AML-193 (cell line): Measurements from ENCODE around the gene LY6G5B.

Source experiments
- DNase-seq, 2 experiments: peaks; one replicate each; lab custom pipeline; 2025; lab: John Stamatoyannopoulos, UW

Gene LY6G5B, protein sequence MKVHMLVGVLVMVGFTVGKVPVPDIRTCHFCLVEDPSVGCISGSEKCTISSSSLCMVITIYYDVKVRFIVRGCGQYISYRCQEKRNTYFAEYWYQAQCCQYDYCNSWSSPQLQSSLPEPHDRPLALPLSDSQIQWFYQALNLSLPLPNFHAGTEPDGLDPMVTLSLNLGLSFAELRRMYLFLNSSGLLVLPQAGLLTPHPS

DNA sequence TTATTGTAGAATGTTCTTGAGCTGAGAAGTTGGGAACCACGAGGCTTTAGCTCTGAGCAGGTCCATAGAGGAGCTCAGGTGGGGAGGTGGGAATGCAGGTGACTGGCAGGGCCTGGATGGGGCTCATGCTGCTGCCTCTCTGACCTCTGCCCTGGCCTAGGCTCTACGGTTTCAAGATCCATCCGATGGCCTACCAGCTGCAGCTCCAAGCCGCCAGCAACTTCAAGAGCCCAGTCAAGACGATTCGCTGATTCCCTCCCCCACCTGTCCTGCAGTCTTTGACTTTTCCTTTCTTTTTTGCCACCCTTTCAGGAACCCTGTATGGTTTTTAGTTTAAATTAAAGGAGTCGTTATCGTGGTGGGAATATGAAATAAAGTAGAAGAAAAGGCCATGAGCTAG lies at the start of gene LY6G5B:
LY6G5B (plus strand) TSS at position 301 of the 400 bp plus-strand sequence. CDS start 975 bp downstream, outside the sequence.
- no peak for DNase-seq

DNA sequence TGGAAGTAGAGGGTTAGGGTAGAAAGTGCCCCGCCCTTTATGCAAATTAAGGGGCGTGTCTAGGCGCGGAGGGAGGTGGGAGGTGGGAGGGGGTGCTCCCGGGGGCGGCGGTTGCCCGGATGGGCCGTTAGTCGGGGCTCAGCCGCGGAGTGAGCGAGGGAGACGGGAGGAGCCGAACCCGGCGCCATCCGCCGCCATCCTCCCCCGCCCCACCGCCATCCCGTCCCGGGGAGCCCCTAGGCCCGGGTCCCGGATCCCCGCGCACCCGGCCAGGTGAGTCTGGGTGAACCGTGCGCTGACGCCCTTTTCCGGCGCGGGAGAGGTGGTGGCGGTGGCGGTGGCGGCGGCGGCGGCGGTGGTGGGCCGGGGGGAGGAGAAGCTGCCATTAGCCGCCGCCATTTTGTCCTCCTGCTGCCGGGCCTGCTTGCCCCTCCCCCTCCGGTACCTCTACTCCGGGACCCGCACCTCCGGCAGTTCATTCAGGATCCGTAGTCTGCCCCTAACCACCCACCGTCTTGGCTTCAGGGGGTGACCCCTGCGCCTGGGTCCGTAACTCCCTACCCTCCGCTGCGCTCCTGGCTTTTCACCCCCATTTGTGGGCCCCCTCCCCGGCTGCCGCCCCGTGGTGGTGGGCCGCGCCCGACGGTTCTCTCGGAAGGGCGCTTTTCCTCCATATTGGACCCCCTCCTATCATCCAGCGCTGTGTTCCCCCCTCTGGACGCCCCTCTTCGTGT lies 49.0 kb upstream of the LY6G5B start, which contains the start of gene PRRC2A:
PRRC2A (plus strand) TSS at position 130 of the 734 bp plus-strand sequence. CDS start 2,075 bp downstream, outside the sequence.
- peak; percentile 65 to 66 for DNase-seq

DNA sequence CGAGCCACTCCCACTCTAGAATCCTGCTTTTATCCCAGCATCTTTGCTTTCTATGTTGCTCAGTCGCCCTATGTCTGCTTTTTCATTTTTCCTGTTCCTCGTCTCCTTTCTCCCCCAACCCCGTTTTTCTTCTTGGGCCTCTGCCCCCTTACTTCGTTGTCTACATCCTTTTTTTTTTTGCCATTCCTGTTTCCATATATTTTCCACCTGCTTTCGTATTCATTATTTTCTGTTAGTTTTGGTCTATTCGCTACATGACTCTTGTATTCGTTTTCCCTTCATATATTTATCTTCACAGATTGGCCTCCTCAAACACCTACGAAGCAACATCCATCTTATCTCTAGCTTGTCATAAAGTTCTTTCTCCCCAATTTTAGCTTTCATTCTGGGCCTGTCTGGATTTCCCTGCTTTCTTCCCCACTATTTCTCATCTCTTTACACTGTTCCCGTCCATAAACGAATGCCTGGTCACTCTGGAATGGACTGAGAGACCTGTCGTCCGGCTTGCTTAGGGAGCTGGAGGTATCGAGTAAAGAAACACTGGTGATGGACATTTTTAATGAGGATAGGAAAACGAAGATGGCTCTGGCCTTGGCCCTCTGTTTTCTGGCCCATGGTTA lies 48.3 kb upstream of the LY6G5B start:
- DNase-seq: no peak

DNA sequence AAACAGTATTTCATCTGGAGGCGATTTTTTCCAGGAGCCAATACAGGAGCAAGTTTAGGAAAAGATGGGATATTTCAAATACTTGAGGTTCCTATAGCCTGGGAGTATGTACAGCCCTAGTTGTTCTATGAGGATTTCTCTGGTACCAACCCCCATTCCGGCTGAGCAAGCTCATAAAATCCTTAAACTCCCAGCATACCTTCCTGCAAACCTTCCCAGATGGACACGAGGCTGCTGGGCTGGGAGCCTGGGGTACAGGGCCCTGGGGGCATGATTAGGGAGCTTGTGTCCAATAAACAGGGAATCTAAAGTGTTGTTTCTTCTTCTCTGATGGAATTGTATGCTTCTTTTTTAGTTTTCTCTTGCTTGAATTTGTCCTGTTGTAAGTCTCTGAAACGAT lies 47.8 kb upstream of the LY6G5B start:
- DNase-seq: no peak

DNA sequence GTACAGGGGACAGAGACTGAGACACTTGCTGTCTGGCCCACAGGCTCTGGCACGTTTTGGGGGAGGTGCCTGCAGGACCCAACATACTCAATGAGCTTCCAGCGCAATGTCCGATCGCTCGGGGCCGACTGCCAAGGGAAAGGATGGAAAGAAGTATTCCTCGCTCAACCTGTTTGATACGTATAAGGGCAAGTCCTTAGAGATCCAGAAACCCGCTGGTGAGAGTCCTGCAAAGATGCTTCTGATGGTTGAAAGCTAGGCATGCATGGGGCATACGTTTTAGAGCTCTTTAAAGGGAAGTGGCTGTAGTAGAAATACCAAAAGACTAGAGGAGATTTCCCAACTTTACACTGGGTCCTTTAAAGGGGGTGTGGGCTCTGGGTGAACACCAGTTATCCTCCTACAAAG lies 47.1 kb upstream of the LY6G5B start:
- peak; percentile 86 to 91 for DNase-seq

DNA sequence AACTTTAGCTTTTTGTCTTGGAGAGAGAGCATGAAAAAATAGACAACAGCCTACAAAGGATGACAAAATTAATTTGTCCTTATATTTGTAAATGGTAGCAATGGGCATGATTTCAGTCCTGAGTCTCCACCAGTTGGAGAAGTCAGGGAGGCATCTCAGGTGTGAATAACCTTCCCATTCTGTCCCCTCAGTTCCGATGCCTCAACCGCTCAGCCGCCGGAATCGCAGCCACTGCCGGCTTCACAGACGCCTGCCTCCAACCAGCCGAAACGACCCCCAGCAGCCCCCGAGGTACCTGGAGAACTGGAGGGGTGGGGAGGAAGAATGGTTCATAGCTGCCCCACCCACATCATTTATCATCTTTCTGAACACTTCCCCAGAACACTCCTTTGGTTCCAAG lies 45.7 kb upstream of the LY6G5B start:
- no peak for DNase-seq

DNA sequence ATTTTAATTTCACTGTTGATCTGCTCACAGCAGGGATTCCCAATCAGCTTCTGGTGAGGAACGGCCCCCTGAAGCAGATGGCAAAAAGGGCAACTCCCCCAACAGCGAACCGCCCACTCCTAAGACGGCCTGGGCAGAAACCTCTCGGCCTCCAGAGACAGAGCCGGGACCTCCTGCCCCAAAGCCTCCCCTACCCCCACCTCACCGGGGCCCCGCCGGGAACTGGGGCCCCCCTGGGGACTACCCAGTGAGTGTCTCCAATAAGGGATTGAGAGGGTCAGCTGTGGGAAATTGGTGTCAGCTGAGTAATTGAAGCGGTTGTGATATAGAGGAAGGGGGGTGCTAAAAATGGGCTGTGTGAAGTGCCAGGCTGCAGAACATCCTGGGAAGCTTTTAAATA lies 42.8 kb upstream of the LY6G5B start:
- DNase-seq: no peak

DNA sequence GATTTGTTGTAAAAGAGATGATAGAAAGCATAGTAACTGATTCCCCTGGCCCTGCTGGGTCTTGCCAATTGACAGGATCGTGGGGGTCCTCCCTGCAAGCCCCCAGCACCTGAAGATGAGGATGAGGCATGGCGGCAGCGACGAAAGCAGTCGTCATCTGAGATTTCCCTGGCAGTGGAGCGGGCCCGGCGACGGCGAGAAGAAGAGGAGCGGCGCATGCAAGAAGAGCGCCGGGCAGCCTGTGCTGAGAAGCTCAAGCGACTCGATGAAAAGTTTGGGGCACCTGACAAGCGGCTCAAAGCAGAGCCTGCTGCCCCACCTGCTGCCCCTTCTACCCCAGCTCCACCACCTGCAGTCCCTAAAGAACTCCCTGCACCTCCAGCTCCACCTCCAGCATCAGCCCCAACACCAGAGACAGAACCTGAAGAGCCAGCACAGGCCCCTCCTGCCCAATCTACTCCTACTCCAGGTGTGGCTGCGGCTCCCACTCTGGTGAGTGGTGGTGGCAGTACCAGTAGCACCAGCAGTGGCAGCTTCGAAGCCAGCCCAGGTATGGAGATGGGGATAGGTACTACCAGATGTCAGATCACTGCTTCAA lies 42.0 kb upstream of the LY6G5B start:
- DNase-seq: no peak

DNA sequence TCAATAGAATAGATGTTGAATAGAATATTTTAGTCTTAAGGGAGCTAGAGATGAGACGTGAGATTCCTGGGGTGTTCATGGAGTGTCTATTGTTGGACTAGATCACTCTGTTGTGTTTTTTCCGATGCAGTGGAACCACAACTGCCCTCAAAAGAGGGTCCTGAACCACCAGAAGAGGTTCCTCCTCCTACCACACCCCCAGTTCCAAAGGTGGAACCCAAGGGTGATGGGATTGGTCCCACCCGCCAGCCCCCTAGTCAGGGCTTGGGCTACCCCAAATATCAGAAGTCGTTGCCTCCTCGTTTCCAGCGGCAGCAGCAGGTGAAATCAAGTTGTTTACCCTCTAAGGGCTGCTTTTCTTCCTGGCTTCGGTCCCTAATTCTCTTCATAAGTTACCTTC lies 40.8 kb upstream of the LY6G5B start:
- no peak for DNase-seq

DNA sequence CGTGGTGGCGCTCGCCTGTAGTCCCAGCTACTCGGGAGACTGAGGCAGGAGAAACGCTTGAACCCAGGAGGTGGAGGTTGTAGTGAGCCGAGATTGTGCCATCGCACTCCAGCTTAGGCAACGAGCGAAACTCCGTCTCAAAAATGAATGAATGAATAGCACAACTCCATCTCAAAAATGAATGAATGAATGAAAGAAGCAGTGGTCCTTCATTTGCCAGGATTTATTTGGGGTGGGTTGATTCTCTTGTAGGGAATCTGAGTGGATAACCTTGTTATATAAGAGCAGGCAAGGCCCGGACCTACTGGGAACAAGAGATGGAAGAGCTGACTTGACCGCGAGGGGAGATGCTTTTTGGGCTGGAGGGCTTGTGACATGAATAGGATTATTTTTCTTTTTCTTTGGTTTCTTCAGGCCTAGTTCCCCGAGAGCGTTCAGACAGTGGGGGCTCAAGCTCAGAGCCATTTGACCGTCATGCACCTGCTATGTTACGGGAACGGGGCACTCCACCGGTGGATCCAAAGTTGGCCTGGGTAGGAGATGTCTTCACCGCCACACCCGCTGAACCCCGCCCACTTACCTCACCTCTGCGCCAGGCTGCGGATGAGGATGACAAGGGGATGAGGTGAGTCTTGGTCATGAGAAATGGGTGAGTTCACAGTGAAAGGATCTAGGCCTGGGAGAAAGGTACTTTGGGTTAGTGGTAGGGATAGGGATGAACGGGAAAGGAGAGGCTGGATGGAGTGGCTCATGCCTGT lies 39.4 kb upstream of the LY6G5B start:
- DNase-seq: no peak

DNA sequence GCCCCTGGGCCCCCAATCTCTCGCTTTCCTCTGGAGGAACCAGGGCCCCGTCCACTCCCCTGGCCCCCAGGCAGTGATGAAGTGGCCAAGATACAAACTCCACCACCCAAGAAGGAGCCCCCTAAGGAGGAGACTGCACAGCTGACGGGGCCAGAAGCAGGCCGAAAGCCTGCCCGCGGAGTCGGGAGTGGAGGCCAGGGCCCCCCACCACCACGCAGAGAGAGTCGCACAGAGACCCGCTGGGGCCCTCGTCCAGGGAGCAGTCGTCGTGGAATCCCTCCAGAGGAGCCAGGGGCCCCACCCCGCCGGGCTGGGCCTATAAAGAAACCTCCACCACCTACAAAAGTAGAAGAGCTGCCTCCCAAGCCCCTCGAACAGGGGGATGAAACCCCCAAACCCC lies 38.6 kb upstream of the LY6G5B start:
- no peak for DNase-seq

DNA sequence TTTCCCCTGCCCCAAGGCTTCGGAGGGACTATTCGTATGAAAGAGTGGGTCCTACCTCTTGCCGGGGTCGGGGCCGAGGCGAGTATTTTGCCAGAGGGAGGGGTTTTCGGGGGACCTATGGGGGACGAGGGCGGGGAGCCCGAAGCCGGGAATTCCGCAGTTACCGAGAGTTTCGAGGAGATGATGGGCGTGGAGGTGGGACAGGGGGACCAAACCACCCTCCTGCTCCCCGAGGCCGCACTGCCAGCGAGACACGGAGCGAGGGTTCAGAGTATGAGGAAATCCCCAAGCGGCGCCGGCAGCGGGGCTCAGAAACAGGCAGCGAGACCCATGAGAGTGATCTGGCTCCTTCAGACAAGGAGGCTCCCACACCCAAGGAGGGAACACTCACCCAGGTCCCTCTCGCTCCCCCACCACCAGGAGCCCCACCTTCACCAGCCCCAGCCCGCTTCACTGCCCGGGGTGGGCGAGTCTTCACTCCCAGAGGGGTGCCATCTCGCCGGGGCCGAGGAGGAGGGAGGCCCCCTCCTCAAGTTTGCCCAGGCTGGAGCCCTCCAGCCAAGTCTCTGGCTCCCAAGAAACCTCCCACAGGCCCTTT lies 38.0 kb upstream of the LY6G5B start:
- no peak for DNase-seq

DNA sequence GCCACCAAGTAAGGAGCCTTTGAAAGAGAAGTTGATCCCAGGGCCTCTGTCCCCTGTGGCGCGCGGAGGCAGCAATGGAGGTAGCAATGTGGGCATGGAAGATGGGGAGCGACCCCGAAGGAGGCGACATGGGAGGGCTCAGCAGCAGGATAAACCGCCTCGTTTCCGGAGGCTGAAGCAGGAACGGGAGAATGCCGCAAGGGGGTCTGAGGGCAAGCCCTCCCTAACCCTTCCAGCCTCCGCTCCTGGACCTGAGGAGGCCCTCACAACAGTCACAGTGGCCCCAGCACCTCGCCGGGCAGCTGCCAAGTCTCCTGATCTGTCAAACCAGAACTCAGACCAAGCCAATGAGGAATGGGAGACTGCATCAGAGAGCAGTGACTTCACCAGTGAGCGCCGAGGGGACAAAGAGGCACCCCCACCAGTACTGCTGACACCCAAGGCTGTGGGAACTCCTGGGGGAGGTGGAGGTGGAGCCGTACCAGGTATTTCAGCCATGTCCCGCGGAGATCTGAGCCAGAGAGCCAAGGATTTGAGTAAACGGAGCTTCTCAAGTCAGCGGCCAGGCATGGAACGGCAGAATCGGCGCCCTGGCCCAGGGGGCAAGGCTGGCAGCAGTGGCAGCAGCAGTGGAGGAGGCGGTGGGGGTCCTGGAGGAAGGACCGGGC lies 37.4 kb upstream of the LY6G5B start:
- DNase-seq: no peak

DNA sequence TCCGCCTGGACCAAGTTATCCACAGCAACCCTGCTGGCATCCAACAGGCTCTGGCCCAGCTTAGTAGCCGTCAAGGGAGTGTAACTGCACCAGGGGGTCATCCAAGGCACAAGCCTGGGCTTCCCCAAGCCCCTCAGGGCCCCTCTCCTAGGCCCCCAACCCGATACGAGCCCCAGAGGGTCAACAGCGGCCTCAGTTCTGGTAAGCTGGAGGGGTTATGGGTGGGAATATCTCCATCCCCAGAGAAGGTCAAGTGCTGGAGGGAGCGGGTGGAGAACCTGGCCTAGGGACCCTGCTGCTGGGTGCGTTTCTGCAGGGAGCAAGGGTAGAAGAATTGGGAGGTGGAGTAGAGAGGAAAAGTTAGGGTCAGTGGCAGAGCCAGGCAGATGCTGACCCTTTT lies 36.3 kb upstream of the LY6G5B start:
- DNase-seq: no peak

DNA sequence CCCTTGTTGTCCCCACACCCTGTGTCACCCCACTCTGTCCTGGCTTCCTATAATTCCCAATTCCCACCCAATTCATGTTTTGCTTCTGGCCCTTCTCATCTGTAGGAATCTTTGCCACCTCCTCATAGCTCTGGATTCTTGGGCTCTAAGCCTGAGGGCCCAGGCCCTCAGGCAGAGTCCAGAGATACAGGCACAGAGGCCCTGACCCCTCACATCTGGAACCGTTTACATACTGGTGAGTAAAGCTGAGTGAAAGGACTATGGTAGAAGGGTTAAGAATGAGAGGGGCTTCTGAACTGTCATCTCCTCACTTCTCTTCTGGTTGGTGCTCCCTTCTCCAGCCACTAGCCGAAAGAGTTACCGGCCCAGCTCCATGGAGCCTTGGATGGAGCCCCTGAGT lies 35.6 kb upstream of the LY6G5B start:
- DNase-seq: no peak

DNA sequence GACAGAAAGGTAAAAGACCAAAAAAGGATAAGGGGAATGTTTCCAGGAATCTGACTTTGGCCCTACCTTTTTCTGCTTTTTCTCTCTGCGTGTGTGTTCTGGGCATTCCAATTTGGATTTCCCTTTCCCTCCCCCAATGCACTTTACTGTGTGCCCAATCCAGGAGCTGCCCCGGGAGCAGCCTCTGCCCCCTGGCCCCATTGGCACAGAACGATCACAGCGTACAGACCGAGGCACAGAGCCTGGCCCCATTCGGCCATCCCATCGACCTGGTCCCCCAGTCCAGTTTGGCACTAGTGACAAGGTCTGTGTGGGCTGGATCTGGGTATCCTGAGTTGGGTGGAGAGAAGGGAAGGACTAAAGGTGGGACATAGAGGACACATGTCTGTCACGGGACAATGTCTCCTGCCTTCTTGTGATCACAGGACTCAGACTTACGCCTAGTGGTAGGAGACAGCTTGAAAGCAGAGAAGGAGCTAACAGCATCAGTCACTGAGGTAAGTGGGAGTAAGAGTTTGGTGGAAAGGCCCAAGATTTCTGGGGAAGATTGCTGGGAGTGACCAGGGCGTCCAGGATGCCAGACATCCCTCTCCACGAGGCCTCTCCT lies 34.7 kb upstream of the LY6G5B start:
- no peak for DNase-seq

DNA sequence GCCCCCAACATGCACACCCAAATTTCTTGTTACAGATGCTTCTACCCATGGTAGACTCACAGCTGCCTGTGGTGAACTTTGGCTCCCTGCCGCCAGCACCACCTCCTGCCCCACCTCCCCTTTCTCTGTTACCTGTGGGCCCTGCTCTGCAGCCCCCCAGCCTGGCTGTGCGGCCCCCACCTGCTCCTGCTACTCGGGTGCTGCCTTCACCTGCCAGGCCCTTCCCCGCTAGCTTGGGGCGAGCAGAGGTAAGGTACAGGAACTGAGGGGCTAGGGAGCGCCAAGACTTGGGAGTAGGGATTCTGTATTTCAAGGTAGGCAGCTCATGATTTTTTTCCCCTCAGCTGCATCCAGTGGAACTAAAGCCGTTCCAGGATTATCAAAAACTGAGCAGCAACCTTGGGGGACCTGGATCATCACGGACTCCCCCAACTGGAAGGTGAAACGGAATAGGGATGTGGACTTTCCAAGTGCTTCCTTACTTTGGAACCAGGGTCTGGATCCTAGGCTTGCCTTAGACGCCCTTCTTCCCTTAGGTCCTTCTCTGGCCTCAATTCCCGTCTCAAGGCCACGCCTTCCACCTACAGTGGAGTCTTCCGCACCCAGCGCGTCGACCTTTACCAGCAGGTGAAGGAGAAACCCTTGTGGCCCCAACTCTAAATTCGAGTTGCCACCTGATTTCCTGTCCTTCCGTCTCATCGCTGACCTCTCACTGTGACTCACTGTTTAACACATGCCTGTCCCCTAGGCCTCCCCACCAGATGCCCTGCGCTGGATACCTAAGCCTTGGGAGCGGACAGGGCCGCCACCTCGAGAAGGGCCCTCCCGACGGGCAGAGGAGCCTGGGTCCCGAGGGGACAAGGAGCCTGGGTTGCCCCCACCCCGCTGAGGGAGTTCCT lies 32.8 kb upstream of the LY6G5B start:
- no peak for DNase-seq

DNA sequence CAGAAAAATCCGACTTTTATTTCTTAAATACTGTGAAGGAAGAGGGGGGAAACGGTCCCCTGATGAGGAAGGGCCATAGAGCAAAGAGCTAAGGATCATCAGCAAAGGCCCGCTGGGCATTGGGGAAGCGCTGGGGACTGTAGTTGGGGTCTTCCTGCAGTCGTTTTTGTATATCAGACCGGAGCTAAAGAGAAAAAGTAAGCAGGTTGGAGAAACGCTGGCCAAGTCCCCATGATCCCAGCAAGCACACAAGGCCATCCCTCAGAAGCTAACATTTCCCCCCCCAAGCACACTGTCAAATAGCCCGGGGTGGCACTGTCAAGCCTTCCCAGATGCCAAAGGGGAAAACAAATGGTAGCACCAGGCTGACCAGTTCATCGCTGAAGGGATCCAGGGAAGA lies 30.7 kb upstream of the LY6G5B start:
- no peak for DNase-seq

DNA sequence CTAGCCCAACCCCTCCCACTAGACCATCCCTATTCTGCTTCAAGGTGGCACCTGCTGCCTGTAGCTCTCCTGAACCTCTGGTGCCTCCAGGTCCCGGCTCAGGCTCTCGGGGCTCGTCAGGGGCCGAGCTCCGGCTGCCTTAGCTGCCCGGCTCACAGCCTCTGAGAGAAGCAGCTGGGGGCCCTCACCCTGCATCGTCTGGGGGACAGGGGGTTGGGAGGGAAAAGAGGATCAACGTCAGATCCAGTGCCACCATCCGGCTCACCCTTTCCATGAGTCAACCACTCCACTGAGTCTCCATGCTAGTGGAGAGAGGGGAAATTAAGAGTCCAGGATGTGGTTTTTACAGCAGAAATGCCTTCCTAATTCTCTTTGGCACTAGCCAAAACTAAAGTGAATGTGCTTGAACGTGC lies 30.3 kb upstream of the LY6G5B start:
- no peak for DNase-seq

DNA sequence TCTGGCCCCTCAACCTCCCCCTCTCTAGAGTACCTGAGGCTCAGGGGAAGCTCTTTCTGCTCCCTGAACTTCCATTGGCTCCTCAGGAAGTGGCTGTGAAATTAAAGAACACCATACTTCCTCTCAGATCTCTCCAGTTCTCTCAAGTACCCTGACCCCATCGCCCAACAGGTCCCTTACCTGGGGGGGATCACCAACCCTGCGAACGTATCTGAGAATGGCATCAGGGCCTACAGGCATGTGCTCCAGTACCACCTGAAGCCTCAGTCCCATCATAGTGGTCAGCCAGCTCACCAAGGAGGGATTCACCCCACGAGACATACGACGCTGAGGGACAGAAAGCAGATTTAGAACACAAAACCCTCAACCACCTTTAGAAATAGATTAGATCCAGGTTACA lies 29.2 kb upstream of the LY6G5B start:
- DNase-seq: no peak
